HCT116 (cell line): ENCODE data around the gene HGS. TPM values are rescaled to one million over a fixed set of nuclear protein-coding genes. Genes with fewer than 3 reads are reported as not detected.

Source experiments
- ATAC-seq: fragments of 200-7000 bp; cut with Tn5 transposase; 2 replicates; pipeline ENCODE4 v1.9.1; 2020; ENCODE audit warnings: mild to moderate bottlenecking, moderate library complexity
- BruUV-seq: library from RNA; stranded (reverse); fragments of 400-500 nt; replicated peaks from 2 replicates; lab custom pipeline; 2021; lab: Mats Ljungman, UMichigan
- CTCF ChIA-PET: fragments of 300-600 bp; sonication (Branson Sonifier 250); formaldehyde crosslinking; loops from one replicate; lab custom pipeline; 2021; ENCODE audit warnings: antibody characterized with exemption; lab: Charles Lee
- POLR2A ChIA-PET: fragments of 300-600, 350-600 bp; sonication (Branson Sonifier 250); formaldehyde crosslinking; loops from one replicate; lab custom pipeline; 2021; ENCODE audit warnings: antibody characterized with exemption; lab: Charles Lee
- RAD21 ChIA-PET, 2 experiments: fragments of 300-600 bp; sonication (Branson Sonifier 250); formaldehyde crosslinking; loops; one replicate each; lab custom pipeline; 2023; ENCODE audit warnings: low total read pairs in 2 of 2; ENCODE audit not compliant: uncharacterized antibody in 2 of 2, unreplicated experiment in 2 of 2, low non-redundant PET in 1 of 2; lab: Charles Lee
- DNase-seq: peaks from one replicate; pipeline ENCODE4 v3.0.0-alpha.2; 2010; ENCODE audit warnings: low read depth, low spot score
- H2AFZ ChIP-seq: fragments of 200-600 bp; shearing (Covaris generic), sonication (generic); 2 replicates; pipeline ENCODE4 v1.6.1; 2017; ENCODE audit warnings: low read depth, mixed run types, mixed read lengths, antibody characterized with exemption, low read length; ENCODE audit not compliant: poor library complexity, severe bottlenecking
- H3K27ac ChIP-seq: 2 replicates; pipeline ENCODE4 v1.5.1; 2012; ENCODE audit warnings: low read depth, low read length
- H3K27me3 ChIP-seq: fragments of 200-600 bp; sonication (generic); 2 replicates; pipeline ENCODE4 v1.6.1; 2016; ENCODE audit warnings: mixed run types, low read length, mixed read lengths; ENCODE audit not compliant: insufficient read depth
- H3K36me3 ChIP-seq, 2 experiments: fragments of 200-500 bp in 1 of 2; fragments of 200-600 bp in 1 of 2; sonication (Bioruptor generic) in 1 of 2; sonication (generic) in 1 of 2; 2 replicates each; pipeline versions ENCODE4 v1.5.1 to v1.6.1; 2014 to 2016; ENCODE audit warnings: low read length in 2 of 2, inconsistent platforms in 1 of 2, mixed read lengths in 1 of 2, mixed run types in 1 of 2; ENCODE audit not compliant: insufficient read depth in 2 of 2, control insufficient read depth in 1 of 2
- H3K4me1 ChIP-seq, 2 experiments: fragments of 200-600 bp in 1 of 2; sonication (generic) in 1 of 2; 2 replicates each; pipeline versions ENCODE4 v1.5.1 to v1.6.1; 2012 to 2017; ENCODE audit warnings: low read length in 2 of 2, inconsistent platforms in 1 of 2, mild to moderate bottlenecking in 1 of 2, mixed read lengths in 1 of 2, mixed run types in 1 of 2, moderate library complexity in 1 of 2; ENCODE audit not compliant: insufficient read depth in 2 of 2, control insufficient read depth in 1 of 2
- H3K4me2 ChIP-seq: fragments of 200-600 bp; sonication (generic); 2 replicates; pipeline ENCODE4 v1.6.1; 2017; ENCODE audit warnings: mixed run types, low read length, mixed read lengths
- H3K4me3 ChIP-seq, 2 experiments: fragments of 200-600 bp in 1 of 2; sonication (generic) in 1 of 2; replicated peaks in 1 of 2; 2 replicates each; pipeline ENCODE4 v1.5.1; 2011 to 2016; ENCODE audit warnings: low read length in 2 of 2, control low read depth in 1 of 2, low read depth in 1 of 2, mild to moderate bottlenecking in 1 of 2, mixed read lengths in 1 of 2, mixed run types in 1 of 2
- H3K79me2 ChIP-seq: fragments of 200-600 bp; sonication (generic); 2 replicates; pipeline ENCODE4 v1.6.1; 2017; ENCODE audit warnings: mild to moderate bottlenecking, mixed run types, low read length, moderate library complexity, mixed read lengths; ENCODE audit not compliant: insufficient read depth
- H3K9ac ChIP-seq: fragments of 200-600 bp; sonication (generic); 2 replicates; pipeline ENCODE4 v1.6.1; 2016; ENCODE audit warnings: low read length, mixed read lengths
- H3K9me2 ChIP-seq: fragments of 200-600 bp; sonication (generic), shearing (Covaris generic); 2 replicates; pipeline ENCODE4 v1.6.1; 2017; ENCODE audit warnings: mixed run types, mild to moderate bottlenecking, moderate library complexity; ENCODE audit not compliant: insufficient read depth
- H3K9me3 ChIP-seq, 2 experiments: fragments of 200-500 bp in 1 of 2; fragments of 200-600 bp in 1 of 2; sonication (Bioruptor generic) in 1 of 2; sonication (generic) in 1 of 2; 2 replicates each; pipeline ENCODE4 v1.6.1; 2014 to 2017; ENCODE audit warnings: low read length in 2 of 2, mixed read lengths in 2 of 2, inconsistent platforms in 1 of 2, low read depth in 1 of 2, mild to moderate bottlenecking in 1 of 2, mixed run types in 1 of 2, moderate library complexity in 1 of 2; ENCODE audit not compliant: control insufficient read depth in 1 of 2, insufficient read depth in 1 of 2
- H4K20me1 ChIP-seq: fragments of 200-600 bp; sonication (generic), shearing (Covaris generic); 2 replicates; pipeline ENCODE4 v1.6.1; 2017; ENCODE audit warnings: mixed run types, mild to moderate bottlenecking, moderate library complexity; ENCODE audit not compliant: insufficient read depth
- CTCF ChIP-seq, 3 experiments: fragments of 200-600 bp in 1 of 3; sonication (generic) in 1 of 3; IDR thresholded peaks in 2 of 3; conservative IDR thresholded peaks in 1 of 3; 2 replicates each; pipeline ENCODE4 v1.5.1; 2012 to 2017; ENCODE audit warnings: low read depth in 2 of 3, low read length in 2 of 3, antibody characterized with exemption in 1 of 3, borderline replicate concordance in 1 of 3, control low read depth in 1 of 3, mild to moderate bottlenecking in 1 of 3, mixed read lengths in 1 of 3, mixed run types in 1 of 3, moderate library complexity in 1 of 3; ENCODE audit not compliant: insufficient read depth in 1 of 3
- EZH2 ChIP-seq: fragments of 200-600 bp; sonication (generic); IDR thresholded peaks from 2 replicates; pipeline ENCODE4 v1.6.1; 2017; ENCODE audit warnings: antibody characterized with exemption, mixed run types
- JUND ChIP-seq: IDR thresholded peaks from 2 replicates; pipeline ENCODE4 v1.6.1; 2012
- POLR2A ChIP-seq: IDR thresholded peaks from 2 replicates; pipeline ENCODE4 v1.7.0; 2011; ENCODE audit warnings: borderline replicate concordance; ENCODE audit not compliant: insufficient read depth, insufficient read length; ENCODE audit errors: extremely low read depth
- REST ChIP-seq: IDR thresholded peaks from 2 replicates; pipeline ENCODE4 v1.6.1; 2012; ENCODE audit warnings: low read depth
- intact Hi-C: fragments of 100-400 bp; cut with micrococcal nuclease; formaldehyde crosslinking; loops from 2 replicates; pipeline ENCODE4 v1.10.0; 2022
- total RNA-seq: library from RNA; stranded (reverse); gene quantifications from one replicate; pipeline ENCODE4 v1.2.1, GENCODE V29; 2021; ENCODE audit not compliant: unreplicated experiment

HGS gene
- total RNA-seq, 1 experiment from 2014 or later, result 231 TPM

- Histone ChIP-seq H3K4me1 (peaks cover 50% of the 10 kb centered on the region in 2 experiments), H3K4me2 (no peak overlapping the region), H3K36me3 (no peaks in the 10 kb centered on the region), H3K4me3 (no peak overlapping the region), H3K9me2 (no peaks in the 10 kb centered on the region), H2AFZ (no peak overlapping the region), H3K9me3 (no peaks in the 10 kb centered on the region), H3K9ac (no peak overlapping the region), H4K20me1 (no peaks in the 10 kb centered on the region), H3K27ac (no peak overlapping the region), H3K27me3 (no peaks in the 10 kb centered on the region), H3K79me2 (no peaks in the 10 kb centered on the region)
- CTCF ChIA-PET, result interaction anchor here (1.3 kb wide), 1 partner anchor 12 kb away, joined by 3 read pairs; no protein-coding TSS in a partner anchor
- RAD21 ChIA-PET, result no interaction called here
- DNase-seq (no peak), ATAC-seq (no peak)
- TF ChIP-seq REST (no peak), EZH2 (no peak), JUND (no peak), CTCF (IDR thresholded peaks at IDR 0.05 in 2 of 3, conservative IDR thresholded peaks at IDR 0.05 in 1 of 3; ENCODE audit: borderline replicate concordance in 1 of 3, insufficient read depth in 1 of 3, low read depth in 2 of 3, low read length in 2 of 3) (no peak), POLR2A (no peak)
- no TSS peak for BruUV-seq
- intact Hi-C loops, result no loop called here
- POLR2A ChIA-PET, result no interaction called here
Observed at GRCh38 chr17:81726004-81726403, 42.2 kb downstream of the HGS start.
